Thyroid gland (tissue), 4 donors: Measurements from ENCODE around the gene C6orf47. TPM values are rescaled to one million over a fixed set of nuclear protein-coding genes. Genes with fewer than 3 reads are reported as not detected.

Experiments
- DNase-seq, 2 donors: peaks; one replicate each; pipeline ENCODE4 v3.0.0-alpha.2; 2019
- H3K27ac ChIP-seq, 3 donors: fragments of 200-600 bp; sonication (generic); 1 replicate in 2 of 3; 2 replicates in 1 of 3; pipeline ENCODE4 v1.5.1; 2016 to 2019; ENCODE audit warnings: mild to moderate bottlenecking in 1 of 3, moderate library complexity in 1 of 3
- H3K27me3 ChIP-seq: fragments of 200-600 bp; sonication (generic); one replicate; pipeline ENCODE4 v1.5.1; 2019
- H3K36me3 ChIP-seq, 2 donors: fragments of 200-600 bp; sonication (generic); one replicate each; pipeline ENCODE4 v1.5.1; 2016 to 2019
- H3K4me1 ChIP-seq, 2 donors: fragments of 200-600 bp; sonication (generic); one replicate each; pipeline ENCODE4 v1.5.1; 2017 to 2019
- H3K4me3 ChIP-seq, 3 donors: fragments of 200-600 bp; sonication (generic); replicated peaks in 1 of 3; 1 replicate in 2 of 3; 2 replicates in 1 of 3; pipeline ENCODE4 v1.5.1; 2016; ENCODE audit warnings: mild to moderate bottlenecking in 1 of 3
- H3K9me3 ChIP-seq: fragments of 200-600 bp; sonication (generic); one replicate; pipeline ENCODE4 v1.5.1; 2017
- CTCF ChIP-seq, 6 experiments: fragments of 200-600 bp in 3 of 6; fragments of 450-650 bp in 3 of 6; sonication (generic) in 3 of 6; IDR thresholded peaks; one replicate each; pipeline ENCODE4 v1.5.1; 2016 to 2019; ENCODE audit warnings: antibody characterized with exemption in 6 of 6, mild to moderate bottlenecking in 2 of 6, inconsistent platforms in 1 of 6, moderate library complexity in 1 of 6
- POLR2A ChIP-seq, 2 donors: fragments of 450-650 bp; IDR thresholded peaks; one replicate each; pipeline ENCODE4 v1.6.1; 2017; ENCODE audit warnings: antibody characterized with exemption in 2 of 2, mild to moderate bottlenecking in 2 of 2, moderate library complexity in 1 of 2
- WGBS, 2 donors: methylation state at CpG; one replicate each; pipeline ENCODE4 v1.1.5; 2017; 5-methylcytosine and 5-hydroxymethylcytosine counted together
- intact Hi-C: fragments of 100-400 bp; cut with DNase I; formaldehyde crosslinking; loops from one replicate; pipeline ENCODE4 v1.15.1; 2023
- total RNA-seq, 4 donors: library from RNA; depleted of rRNA; stranded (reverse); fragments of >200 nt; gene quantifications; one replicate each; pipeline ENCODE4 v1.2.3, GENCODE V29; 2016

C6orf47 gene
- total RNA-seq, 4 donors from 2014 or later = 23.6 to 32.3 (median 28.7) TPM

- Histone ChIP-seq H3K9me3 (no peaks in the 10 kb centered on the region), H3K4me1 (no peaks in the 10 kb centered on the region), H3K36me3 (peaks cover 84 to 90% of the 10 kb centered on the region in 2 donors), H3K27ac (no peak overlapping the region), H3K4me3 (no peak overlapping the region), H3K27me3 (no peaks in the 10 kb centered on the region)
- no peak for DNase-seq
- 96 to 97% methylated on average over 9 of the region's 9 CpGs for WGBS, 2 donors
- TF ChIP-seq CTCF (IDR thresholded peaks at IDR 0.05) = no peak
- TF ChIP-seq POLR2A (IDR thresholded peaks at IDR 0.05) = no peak
- intact Hi-C loops = no loop called here
These were observed 15.3 kb downstream of the C6orf47 start for GRCh38 chr6:31645325-31645724.

GRCh38 chr6:31643818-31644454, 16.6 kb downstream of the C6orf47 start:
- no peaks in the 10 kb centered on the region for H3K27me3 ChIP-seq
- TF ChIP-seq CTCF (IDR thresholded peaks at IDR 0.05) (no peak), POLR2A (IDR thresholded peaks at IDR 0.05) (no peak)
- 88 to 94% methylated on average over 8 to 12 of the region's 17 CpGs for WGBS, 2 donors
- H3K4me1 ChIP-seq = no peaks in the 10 kb centered on the region
- peaks cover 94 to 97% of the 10 kb centered on the region in 2 donors for H3K36me3 ChIP-seq
- no peak overlapping the region for H3K27ac ChIP-seq
- H3K4me3 ChIP-seq = no peak overlapping the region
- intact Hi-C loops = no loop called here
- DNase-seq = no peak
- H3K9me3 ChIP-seq = no peaks in the 10 kb centered on the region

- H3K9me3 ChIP-seq = no peaks in the 10 kb centered on the region
- H3K27ac ChIP-seq = no peak overlapping the region
- TF ChIP-seq CTCF (IDR thresholded peaks at IDR 0.05) = no peak
- TF ChIP-seq POLR2A (IDR thresholded peaks at IDR 0.05) = no peak
- intact Hi-C loops = no loop called here
- no peaks in the 10 kb centered on the region for H3K4me1 ChIP-seq
- no peaks in the 10 kb centered on the region for H3K27me3 ChIP-seq
- H3K36me3 ChIP-seq = peaks cover 88 to 92% of the 10 kb centered on the region in 2 donors
- WGBS, 2 donors = 95% methylated on average over 5 to 6 of the region's 6 CpGs
- no peak overlapping the region for H3K4me3 ChIP-seq
- no peak for DNase-seq
These were observed 17.6 kb downstream of the C6orf47 start for GRCh38 chr6:31642798-31643570.

- no peaks in the 10 kb centered on the region for H3K9me3 ChIP-seq
- no peak overlapping the region for H3K4me3 ChIP-seq
- intact Hi-C loops = no loop called here
- no peaks in the 10 kb centered on the region for H3K4me1 ChIP-seq
- no peak for DNase-seq
- TF ChIP-seq CTCF (IDR thresholded peaks at IDR 0.05) = no peak
- no peak for TF ChIP-seq POLR2A (IDR thresholded peaks at IDR 0.05)
- WGBS, 2 donors = 94% methylated on average over 4 of the region's 4 CpGs
- H3K27me3 ChIP-seq = no peaks in the 10 kb centered on the region
- H3K36me3 ChIP-seq = peaks cover 90 to 92% of the 10 kb centered on the region in 2 donors
- H3K27ac ChIP-seq = no peak overlapping the region
These were observed 19.2 kb downstream of the C6orf47 start for GRCh38 chr6:31641370-31641769.

GRCh38 chr6:31640612-31641011, 20.0 kb downstream of the C6orf47 start:
- peaks cover 90 to 92% of the 10 kb centered on the region in 2 donors for H3K36me3 ChIP-seq
- DNase-seq = no peak
- H3K4me3 ChIP-seq = no peak overlapping the region
- 97 to 98% methylated on average over 6 of the region's 6 CpGs for WGBS, 2 donors
- TF ChIP-seq POLR2A (IDR thresholded peaks at IDR 0.05) (no peak), CTCF (IDR thresholded peaks at IDR 0.05) (no peak)
- no peaks in the 10 kb centered on the region for H3K4me1 ChIP-seq
- no peaks in the 10 kb centered on the region for H3K9me3 ChIP-seq
- intact Hi-C loops = no loop called here
- no peaks in the 10 kb centered on the region for H3K27me3 ChIP-seq
- no peak overlapping the region for H3K27ac ChIP-seq
